ENCODE results near the gene ITPRID1.
"Not testable (repeated sequence)": the region's sequence is repeated elsewhere in the genome, so short reads cannot be mapped to it uniquely, and the experiment has no call there.

ITPRID1 gene

GRCh38 chr7:31513790-31514189 lies at the start of gene ITPRID1:
Gene ITPRID1, plus strand, starts transcription at chr7:31514090. Its CDS starts 38,935 bp downstream, at chr7:31553025.
- no peak for DNase-seq

- no peak for DNase-seq
Measured at GRCh38 chr7:31464601-31465000, 49.3 kb upstream of the ITPRID1 start.

GRCh38 chr7:31465285-31465684 lies 48.6 kb upstream of the ITPRID1 start:
- peak; percentile 9 for DNase-seq

GRCh38 chr7:31466036-31466435 lies 47.9 kb upstream of the ITPRID1 start:
- no peak for DNase-seq

- DNase-seq, result not testable (repeated sequence)
Measured at GRCh38 chr7:31470883-31471282, 43.0 kb upstream of the ITPRID1 start.

GRCh38 chr7:31475368-31475767 lies 38.5 kb upstream of the ITPRID1 start:
- no peak for DNase-seq

- DNase-seq, result no peak
Measured at GRCh38 chr7:31476073-31476745, 37.7 kb upstream of the ITPRID1 start.

- DNase-seq, result no peak
Measured at GRCh38 chr7:31476941-31477677, 36.8 kb upstream of the ITPRID1 start.

GRCh38 chr7:31478018-31478417 lies 35.9 kb upstream of the ITPRID1 start:
- DNase-seq, result no peak

- peak; percentile 75 for DNase-seq
Measured at GRCh38 chr7:31478721-31479120, 35.2 kb upstream of the ITPRID1 start.

GRCh38 chr7:31487071-31487470 lies 26.8 kb upstream of the ITPRID1 start:
- no peak for DNase-seq

- no peak for DNase-seq
Measured at GRCh38 chr7:31487476-31487875, 26.4 kb upstream of the ITPRID1 start.

GRCh38 chr7:31488562-31489203 lies 25.2 kb upstream of the ITPRID1 start:
- peak; percentile 83 for DNase-seq

- no peak for DNase-seq
Measured at GRCh38 chr7:31490796-31491314, 23.0 kb upstream of the ITPRID1 start.

- DNase-seq, result no peak
Measured at GRCh38 chr7:31492086-31492485, 21.8 kb upstream of the ITPRID1 start.

GRCh38 chr7:31493714-31494181 lies 20.1 kb upstream of the ITPRID1 start:
- peak; percentile 2 for DNase-seq

- DNase-seq, result no peak
Measured at GRCh38 chr7:31494421-31494820, 19.5 kb upstream of the ITPRID1 start.

GRCh38 chr7:31495653-31496052 lies 18.2 kb upstream of the ITPRID1 start:
- DNase-seq, result no peak

GRCh38 chr7:31497516-31497915 lies 16.4 kb upstream of the ITPRID1 start:
- DNase-seq, result no peak

GRCh38 chr7:31500656-31501055 lies 13.2 kb upstream of the ITPRID1 start:
- DNase-seq, result no peak

- no peak for DNase-seq
Measured at GRCh38 chr7:31508823-31509222, 5.1 kb upstream of the ITPRID1 start.

GRCh38 chr7:31512166-31512565 lies 1.7 kb upstream of the ITPRID1 start:
- no peak for DNase-seq

GRCh38 chr7:31516680-31517502 lies 3.0 kb downstream of the ITPRID1 start:
- no peak for DNase-seq

Measured in suppressor macrophage treated with lipopolysaccharide for 4 hours (primary cell).